BJ (cell line): ENCODE measurements around the gene GNAI2. TPM values are rescaled to one million over a fixed set of nuclear protein-coding genes. Genes with fewer than 3 reads are reported as not detected.

ENCODE experiments used
- CTCF ChIA-PET: fragments of 350-600 bp; formaldehyde crosslinking; extraction: SDS; loops from one replicate; lab custom pipeline; 2021; ENCODE audit warnings: antibody characterized with exemption, inconsistent platforms; lab: Yijun Ruan, JAX
- POLR2A ChIA-PET: fragments of 300-600 bp; sonication (Branson Sonifier 250); formaldehyde crosslinking; extraction: SDS; loops from one replicate; lab custom pipeline; 2021; ENCODE audit warnings: antibody characterized with exemption; lab: Charles Lee
- DNase-seq: peaks from one replicate; pipeline ENCODE4 v3.0.0-alpha.2; 2011; ENCODE audit warnings: low read depth
- H3K27me3 ChIP-seq: 2 replicates; pipeline ENCODE4 v1.6.0; 2011; ENCODE audit warnings: low read length; ENCODE audit not compliant: control insufficient read depth, insufficient read depth
- H3K36me3 ChIP-seq: 2 replicates; pipeline ENCODE4 v1.5.1; 2011; ENCODE audit warnings: low read length; ENCODE audit not compliant: control insufficient read depth, insufficient read depth
- H3K4me3 ChIP-seq: 2 replicates; pipeline ENCODE4 v1.5.1; 2011; ENCODE audit warnings: low read depth, mild to moderate bottlenecking, control low read depth, low read length
- polyA plus RNA-seq: library from polyadenylated mRNA; depleted of rRNA; stranded (reverse); fragments of >200 nt; gene quantifications from 2 replicates; pipeline ENCODE4 v1.2.3, GENCODE V29; 2011
- TF ChIP-seq, protein P1 (sequence below): IDR thresholded peaks from 2 replicates; pipeline ENCODE4 v1.5.1; 2011; ENCODE audit warnings: low read depth, mild to moderate bottlenecking, control low read depth, inconsistent platforms, low read length, moderate library complexity; ENCODE audit not compliant: insufficient read depth

GNAI2 gene
- polyA plus RNA-seq, 1 experiment: 887 TPM

DNA sequence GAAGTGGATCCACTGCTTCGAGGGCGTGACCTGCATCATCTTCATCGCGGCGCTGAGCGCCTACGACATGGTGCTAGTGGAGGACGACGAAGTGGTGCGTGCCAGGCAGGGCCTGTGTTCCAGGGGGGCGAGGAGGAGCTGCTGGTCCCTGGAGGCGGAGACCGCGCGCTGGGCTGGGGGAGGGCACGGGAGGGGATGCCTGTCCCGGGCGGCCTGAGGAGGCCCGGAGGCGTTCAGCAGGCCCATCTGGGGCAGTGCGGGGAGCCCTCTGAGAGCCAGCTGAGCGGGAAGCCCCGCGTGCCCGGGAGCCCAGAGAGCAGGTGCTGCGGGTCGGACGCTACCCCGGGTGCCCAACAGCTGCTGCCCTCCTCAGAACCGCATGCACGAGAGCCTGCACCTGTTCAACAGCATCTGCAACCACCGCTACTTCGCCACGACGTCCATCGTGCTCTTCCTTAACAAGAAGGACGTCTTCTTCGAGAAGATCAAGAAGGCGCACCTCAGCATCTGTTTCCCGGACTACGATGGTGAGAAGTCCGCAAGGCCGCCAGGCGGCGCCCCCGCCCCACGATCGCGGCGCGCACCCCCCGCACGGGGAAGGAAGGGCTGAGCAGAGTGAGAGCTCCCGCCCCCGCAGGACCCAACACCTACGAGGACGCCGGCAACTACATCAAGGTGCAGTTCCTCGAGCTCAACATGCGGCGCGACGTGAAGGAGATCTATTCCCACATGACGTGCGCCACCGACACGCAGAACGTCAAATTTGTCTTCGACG is 41.7 kb upstream of the GNAI2 start:
- CTCF ChIA-PET: interaction anchor here (0.7 to 16.3 kb wide), 35 partner anchors 10 to 349 kb away, joined by 3 to 378 read pairs (median 7); partner anchors contain the start of genes GNAI2, HYAL3, LSMEM2 and NAA80
- Histone ChIP-seq H3K4me3 (no peak overlapping the region), H3K27me3 (peaks cover 10% of the 10 kb centered on the region), H3K36me3 (no peaks in the 10 kb centered on the region)
- TF ChIP-seq, protein P1, sequence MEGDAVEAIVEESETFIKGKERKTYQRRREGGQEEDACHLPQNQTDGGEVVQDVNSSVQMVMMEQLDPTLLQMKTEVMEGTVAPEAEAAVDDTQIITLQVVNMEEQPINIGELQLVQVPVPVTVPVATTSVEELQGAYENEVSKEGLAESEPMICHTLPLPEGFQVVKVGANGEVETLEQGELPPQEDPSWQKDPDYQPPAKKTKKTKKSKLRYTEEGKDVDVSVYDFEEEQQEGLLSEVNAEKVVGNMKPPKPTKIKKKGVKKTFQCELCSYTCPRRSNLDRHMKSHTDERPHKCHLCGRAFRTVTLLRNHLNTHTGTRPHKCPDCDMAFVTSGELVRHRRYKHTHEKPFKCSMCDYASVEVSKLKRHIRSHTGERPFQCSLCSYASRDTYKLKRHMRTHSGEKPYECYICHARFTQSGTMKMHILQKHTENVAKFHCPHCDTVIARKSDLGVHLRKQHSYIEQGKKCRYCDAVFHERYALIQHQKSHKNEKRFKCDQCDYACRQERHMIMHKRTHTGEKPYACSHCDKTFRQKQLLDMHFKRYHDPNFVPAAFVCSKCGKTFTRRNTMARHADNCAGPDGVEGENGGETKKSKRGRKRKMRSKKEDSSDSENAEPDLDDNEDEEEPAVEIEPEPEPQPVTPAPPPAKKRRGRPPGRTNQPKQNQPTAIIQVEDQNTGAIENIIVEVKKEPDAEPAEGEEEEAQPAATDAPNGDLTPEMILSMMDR: peak; percentile 89
- DNase-seq: peak; percentile 4
- POLR2A ChIA-PET: interaction anchor here (0.9 kb wide), 1 partner anchor 9 kb away, joined by 4 read pairs; no protein-coding TSS in a partner anchor

GRCh38 chr3:50194903-50195500 is 41.0 kb upstream of the GNAI2 start:
- CTCF ChIA-PET: interaction anchor here (0.7 to 16.3 kb wide), 29 partner anchors 9 to 348 kb away, joined by 3 to 378 read pairs (median 8); partner anchors contain the start of genes GNAI2, HYAL3, LSMEM2 and NAA80
- POLR2A ChIA-PET: interaction anchor here (0.9 kb wide), 1 partner anchor 9 kb away, joined by 4 read pairs; no protein-coding TSS in a partner anchor
- no peak overlapping the region for H3K4me3 ChIP-seq
- H3K27me3 ChIP-seq: peaks cover 10% of the 10 kb centered on the region
- no peak for DNase-seq
- TF ChIP-seq, protein P1: no peak
- H3K36me3 ChIP-seq: no peaks in the 10 kb centered on the region

DNA sequence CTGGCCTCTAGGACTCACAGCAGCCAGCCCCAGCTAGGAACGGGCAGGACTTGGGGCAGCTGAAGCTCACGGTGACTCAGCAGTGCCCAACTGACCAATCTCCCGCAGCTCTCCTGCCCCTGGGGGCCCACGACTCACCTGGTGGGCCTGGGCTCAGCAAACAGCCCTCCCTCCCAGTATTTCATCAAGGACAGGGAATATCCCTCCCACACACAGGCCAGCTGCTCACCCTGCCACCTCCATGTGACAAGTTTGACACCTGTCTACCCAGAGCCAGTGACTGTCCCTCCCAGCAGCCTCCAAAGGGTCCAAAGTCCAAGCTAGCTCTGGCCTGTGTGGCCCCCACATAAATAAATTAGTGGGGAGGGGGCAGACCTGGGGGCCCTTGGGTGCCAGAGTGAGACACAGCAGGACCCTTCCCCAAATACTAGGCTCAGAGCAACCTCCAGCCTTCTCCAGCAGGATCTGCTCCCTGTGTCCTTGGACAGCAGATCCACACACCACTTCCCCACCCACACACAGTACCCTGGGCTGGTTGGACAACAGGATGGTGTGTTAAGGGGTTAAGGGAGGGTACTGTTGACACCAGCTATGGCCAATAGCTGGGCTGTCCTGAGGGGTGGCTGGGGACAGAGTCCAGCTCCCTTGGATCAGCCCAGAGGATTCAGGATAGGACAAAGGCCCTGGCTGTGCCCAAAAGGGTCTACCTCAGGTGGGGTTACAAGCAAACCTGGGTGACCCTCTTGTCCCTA is 40.3 kb upstream of the GNAI2 start:
- ChIA-PET CTCF (interaction anchor here (0.9 to 16.3 kb wide), 20 partner anchors 9 to 129 kb away, joined by 3 to 378 read pairs (median 20); partner anchors contain the start of genes GNAI2, LSMEM2, SEMA3B and SLC38A3), POLR2A (interaction anchor here (0.9 kb wide), 1 partner anchor 8 kb away, joined by 4 read pairs; no protein-coding TSS in a partner anchor)
- DNase-seq: no peak
- H3K4me3 ChIP-seq: no peak overlapping the region
- H3K27me3 ChIP-seq: peaks cover 10% of the 10 kb centered on the region
- TF ChIP-seq, protein P1: no peak
- no peaks in the 10 kb centered on the region for H3K36me3 ChIP-seq

DNA sequence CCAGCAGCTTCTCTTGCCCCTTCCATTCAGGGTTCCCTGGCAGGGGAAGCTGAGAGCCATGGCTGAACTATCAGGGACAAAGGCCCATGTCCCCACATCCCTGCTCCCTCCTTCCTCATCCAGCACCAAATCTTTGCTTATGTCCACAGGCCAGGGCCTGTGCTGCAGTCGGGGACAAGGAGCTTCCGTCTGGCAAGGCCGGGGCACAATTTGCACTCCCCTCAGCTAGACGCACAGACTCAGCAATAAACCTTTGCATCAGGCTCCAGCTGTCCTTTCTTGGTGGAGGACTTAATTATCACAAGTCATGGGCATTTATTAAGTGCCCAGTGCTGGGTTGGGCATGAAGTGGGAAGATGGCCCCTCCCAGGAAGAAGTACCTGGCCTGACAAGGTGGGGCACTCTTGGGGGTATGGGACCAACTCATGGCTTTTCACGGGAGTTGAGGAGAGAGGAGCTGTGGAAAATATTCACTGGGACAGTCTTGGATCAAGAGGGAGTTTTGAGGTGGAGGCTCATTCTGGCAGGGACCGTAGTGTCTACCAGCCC is 39.7 kb upstream of the GNAI2 start:
- Histone ChIP-seq H3K36me3 (no peaks in the 10 kb centered on the region), H3K4me3 (no peak overlapping the region), H3K27me3 (peaks cover 12% of the 10 kb centered on the region)
- CTCF ChIA-PET: interaction anchor here (3.3 to 16.3 kb wide), 7 partner anchors 14 to 128 kb away, joined by 22 to 378 read pairs (median 40); partner anchors contain the start of gene LSMEM2
- POLR2A ChIA-PET: no interaction called here
- TF ChIP-seq, protein P1: no peak
- no peak for DNase-seq
